ENCODE results near the gene SMNDC1. TPM values are rescaled to one million over a fixed set of nuclear protein-coding genes. Genes with fewer than 3 reads are reported as not detected.

The SMNDC1 gene
- total RNA-seq, 6 donors from 2014 or later = 13.5 to 28.2 (median 22.9) TPM

DNA sequence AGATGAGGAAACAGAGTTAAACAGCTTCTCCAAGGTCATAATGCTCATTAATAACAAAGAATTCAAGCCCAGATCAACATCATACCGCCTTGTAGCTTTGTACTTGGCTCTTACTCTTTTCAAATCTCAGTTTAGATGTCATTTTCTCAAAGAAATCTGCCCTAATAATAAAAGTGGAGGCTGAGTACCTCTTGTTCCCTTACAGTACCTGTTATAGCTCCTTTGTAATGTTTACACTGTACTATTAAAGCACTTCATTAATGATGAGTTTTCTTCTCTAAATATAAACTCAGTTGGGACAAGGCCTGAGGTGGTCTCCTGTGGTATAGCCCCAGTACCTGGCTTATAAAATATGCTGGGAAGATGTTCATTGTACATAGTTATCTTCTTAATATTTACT is 7.8 kb downstream of the SMNDC1 start:
- Histone ChIP-seq H3K4me1 (peaks cover 8 to 25% (median 14%) of the 10 kb centered on the region in 4 donors), H3K36me3 (peaks cover 26 to 97% (median 62%) of the 10 kb centered on the region in 4 donors), H3K27me3 (no peaks in the 10 kb centered on the region), H3K27ac (no peak overlapping the region), H3K9me3 (no peaks in the 10 kb centered on the region), H3K4me3 (no peak overlapping the region)
- WGBS, 2 donors = 50 to 61% methylated on average over 1 of the region's 1 CpG
- DNase-seq (no peak), ATAC-seq (ENCODE audit: low FRiP score in 2 of 2) (no peak)
- TF ChIP-seq POLR2A (IDR thresholded peaks at IDR 0.05) (no peak), EP300 (IDR thresholded peaks at IDR 0.05) (no peak), POLR2AphosphoS5 (IDR thresholded peaks at IDR 0.05) (no peak)
- TF ChIP-seq, protein P1, sequence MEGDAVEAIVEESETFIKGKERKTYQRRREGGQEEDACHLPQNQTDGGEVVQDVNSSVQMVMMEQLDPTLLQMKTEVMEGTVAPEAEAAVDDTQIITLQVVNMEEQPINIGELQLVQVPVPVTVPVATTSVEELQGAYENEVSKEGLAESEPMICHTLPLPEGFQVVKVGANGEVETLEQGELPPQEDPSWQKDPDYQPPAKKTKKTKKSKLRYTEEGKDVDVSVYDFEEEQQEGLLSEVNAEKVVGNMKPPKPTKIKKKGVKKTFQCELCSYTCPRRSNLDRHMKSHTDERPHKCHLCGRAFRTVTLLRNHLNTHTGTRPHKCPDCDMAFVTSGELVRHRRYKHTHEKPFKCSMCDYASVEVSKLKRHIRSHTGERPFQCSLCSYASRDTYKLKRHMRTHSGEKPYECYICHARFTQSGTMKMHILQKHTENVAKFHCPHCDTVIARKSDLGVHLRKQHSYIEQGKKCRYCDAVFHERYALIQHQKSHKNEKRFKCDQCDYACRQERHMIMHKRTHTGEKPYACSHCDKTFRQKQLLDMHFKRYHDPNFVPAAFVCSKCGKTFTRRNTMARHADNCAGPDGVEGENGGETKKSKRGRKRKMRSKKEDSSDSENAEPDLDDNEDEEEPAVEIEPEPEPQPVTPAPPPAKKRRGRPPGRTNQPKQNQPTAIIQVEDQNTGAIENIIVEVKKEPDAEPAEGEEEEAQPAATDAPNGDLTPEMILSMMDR (IDR thresholded peaks at IDR 0.05) = no peak

GRCh38 chr10:110286841-110287240 is 17.9 kb downstream of the SMNDC1 start:
- Histone ChIP-seq H3K27ac (no peak overlapping the region), H3K4me3 (no peak overlapping the region), H3K36me3 (peaks cover 0 to 67% (median 8%) of the 10 kb centered on the region in 4 donors), H3K9me3 (no peaks in the 10 kb centered on the region), H3K27me3 (no peaks in the 10 kb centered on the region), H3K4me1 (no peaks in the 10 kb centered on the region)
- no peak for ATAC-seq (ENCODE audit: low FRiP score in 2 of 2)
- WGBS, 2 donors = 84 to 88% methylated on average over 2 of the region's 2 CpGs
- no peak for DNase-seq
- TF ChIP-seq, protein P1 (IDR thresholded peaks at IDR 0.05) = no peak
- TF ChIP-seq POLR2A (IDR thresholded peaks at IDR 0.05) (no peak), EP300 (IDR thresholded peaks at IDR 0.05) (no peak), POLR2AphosphoS5 (IDR thresholded peaks at IDR 0.05) (no peak)

DNA sequence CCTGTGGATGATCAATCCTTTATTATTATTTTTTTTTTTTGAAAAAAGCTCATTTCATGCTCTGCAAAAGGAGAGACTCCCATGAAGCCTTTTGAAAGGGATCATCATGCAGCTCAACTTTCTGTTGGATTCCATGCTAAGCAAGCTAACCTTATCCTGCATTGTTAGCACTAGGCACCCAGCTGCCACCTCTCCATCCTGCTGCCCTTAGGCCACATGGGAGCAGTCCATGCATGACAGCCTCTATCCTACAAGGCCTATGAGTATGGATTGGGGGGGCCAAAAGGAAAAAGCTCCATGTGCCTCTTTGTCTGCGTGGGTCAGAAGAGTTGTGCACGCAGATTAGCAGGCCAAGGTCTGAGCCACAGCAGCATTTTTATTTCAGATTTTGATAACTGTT is 19.2 kb downstream of the SMNDC1 start:
- H3K36me3 ChIP-seq = peaks cover 0 to 55% (median 8%) of the 10 kb centered on the region in 4 donors
- TF ChIP-seq EP300 (IDR thresholded peaks at IDR 0.05) (no peak), POLR2A (IDR thresholded peaks at IDR 0.05) (no peak), POLR2AphosphoS5 (IDR thresholded peaks at IDR 0.05) (no peak)
- TF ChIP-seq, protein P1 (IDR thresholded peaks at IDR 0.05) = no peak
- no peak overlapping the region for H3K4me3 ChIP-seq
- DNase-seq = no peak
- H3K9me3 ChIP-seq = no peaks in the 10 kb centered on the region
- no peak overlapping the region for H3K27ac ChIP-seq
- WGBS, 2 donors = 98 to 100% methylated on average over 2 of the region's 2 CpGs
- H3K27me3 ChIP-seq = no peaks in the 10 kb centered on the region
- no peak for ATAC-seq (ENCODE audit: low FRiP score in 2 of 2)
- H3K4me1 ChIP-seq = peaks cover 0 to 2% (median 0%) of the 10 kb centered on the region in 4 donors

GRCh38 chr10:110284262-110284661 is 20.5 kb downstream of the SMNDC1 start:
- no peak overlapping the region for H3K27ac ChIP-seq
- 92 to 97% methylated on average over 3 of the region's 3 CpGs for WGBS, 2 donors
- peaks cover 0 to 4% (median 2%) of the 10 kb centered on the region in 4 donors for H3K4me1 ChIP-seq
- H3K4me3 ChIP-seq = no peak overlapping the region
- no peaks in the 10 kb centered on the region for H3K27me3 ChIP-seq
- TF ChIP-seq POLR2AphosphoS5 (IDR thresholded peaks at IDR 0.05) = no peak
- no peak for TF ChIP-seq EP300 (IDR thresholded peaks at IDR 0.05)
- TF ChIP-seq POLR2A (IDR thresholded peaks at IDR 0.05) = no peak
- TF ChIP-seq, protein P1 (IDR thresholded peaks at IDR 0.05) = no peak
- no peaks in the 10 kb centered on the region for H3K9me3 ChIP-seq
- DNase-seq (no peak), ATAC-seq (ENCODE audit: low FRiP score in 2 of 2) (no peak)
- H3K36me3 ChIP-seq = peaks cover 0 to 54% (median 4%) of the 10 kb centered on the region in 4 donors

DNA sequence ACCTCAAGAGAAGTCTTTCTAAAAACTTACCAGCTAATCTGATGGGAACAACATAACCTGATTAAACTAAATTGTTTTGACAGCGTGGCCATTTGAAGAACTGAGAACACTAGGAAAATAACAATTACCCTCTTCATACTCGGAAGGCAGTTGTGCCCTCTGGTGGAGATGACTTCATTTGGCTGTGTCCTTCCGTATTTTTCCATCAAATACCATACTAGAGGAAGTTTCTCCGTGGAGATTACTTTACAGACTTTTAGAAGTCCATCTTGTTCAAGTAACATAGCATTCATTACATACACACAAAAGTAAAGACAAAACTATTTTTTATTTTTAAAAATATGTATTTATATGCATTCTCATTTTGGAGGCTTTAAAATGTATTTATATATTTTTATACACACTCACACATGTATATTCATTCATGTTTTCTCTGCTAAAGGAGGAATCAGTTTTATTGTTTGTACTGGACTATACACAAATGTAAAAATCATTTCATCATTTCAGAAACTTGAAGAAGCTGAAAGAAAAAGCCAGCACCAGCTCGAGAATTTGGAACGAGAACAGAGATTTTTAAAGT is 25.2 kb downstream of the SMNDC1 start:
- DNase-seq = peak in 1 of 2 donors; percentile 53
- TF ChIP-seq, protein P1 (IDR thresholded peaks at IDR 0.05) = peak; percentile 58 to 84 (median 80)
- TF ChIP-seq EP300 (IDR thresholded peaks at IDR 0.05) = no peak
- Histone ChIP-seq H3K4me1 (peaks cover 0 to 9% (median 7%) of the 10 kb centered on the region in 4 donors), H3K36me3 (peaks cover 0 to 19% (median 0%) of the 10 kb centered on the region in 4 donors), H3K27me3 (no peaks in the 10 kb centered on the region), H3K9me3 (no peaks in the 10 kb centered on the region), H3K27ac (no peak overlapping the region), H3K4me3 (peak overlapping the region in 1 of 4 donors; percentile 27)
- WGBS, 2 donors = 28 to 30% methylated on average over 6 of the region's 6 CpGs
- ATAC-seq (ENCODE audit: low FRiP score in 2 of 2) = peak in 1 of 2 donors; percentile 84
